ENCODE results near the gene DDHD1.

DDHD1 gene

GRCh38 chr14:53019406-53019805, 133.7 kb downstream of the DDHD1 start:
- no peak overlapping the region for H3K4me3 ChIP-seq (ENCODE audit: low read length)
- H3K27ac ChIP-seq (ENCODE audit: low read length) = no peak overlapping the region
- H3K36me3 ChIP-seq (ENCODE audit: control insufficient read depth, insufficient read depth, low read length) = no peaks in the 10 kb centered on the region
- H3K4me1 ChIP-seq (ENCODE audit: control insufficient read depth, insufficient read depth, low read length) = 0 out of 2 replicates have a peak, but pooled peaks cover 1% of the 10 kb centered on the region
- H3K9me3 ChIP-seq (ENCODE audit: control insufficient read depth, insufficient read depth, low read length) = no peaks in the 10 kb centered on the region
- no peaks in the 10 kb centered on the region for H3K27me3 ChIP-seq (ENCODE audit: control insufficient read depth, insufficient read depth, low read length)
- DNase-seq (ENCODE audit: low read depth, low spot score) = no peak

DNA sequence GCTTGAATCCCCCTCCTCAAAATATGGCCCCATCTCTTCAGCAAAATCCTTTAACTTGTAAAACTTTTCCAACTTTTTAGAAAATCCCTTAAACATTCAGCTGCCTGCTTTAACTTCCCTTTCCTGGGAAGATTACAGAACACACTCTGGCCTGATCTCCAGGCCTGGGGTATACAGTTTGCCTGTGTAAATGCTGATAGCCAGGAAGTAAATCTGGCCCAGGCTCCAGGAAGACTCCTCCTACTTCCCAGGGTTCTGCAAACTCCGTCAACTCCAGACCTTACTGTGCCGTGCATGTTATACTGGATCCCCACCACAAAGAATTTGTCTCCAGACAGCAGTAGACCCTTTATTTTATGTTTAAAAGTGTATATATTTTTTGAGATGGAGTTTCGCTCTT, 135.3 kb downstream of the DDHD1 start:
- no peak for DNase-seq (ENCODE audit: low read depth, low spot score)
- Histone ChIP-seq H3K27me3 (ENCODE audit: control insufficient read depth, insufficient read depth, low read length) (no peaks in the 10 kb centered on the region), H3K4me3 (ENCODE audit: low read length) (no peak overlapping the region), H3K27ac (ENCODE audit: low read length) (no peak overlapping the region), H3K4me1 (ENCODE audit: control insufficient read depth, insufficient read depth, low read length) (0 out of 2 replicates have a peak, but pooled peaks cover 1% of the 10 kb centered on the region), H3K9me3 (ENCODE audit: control insufficient read depth, insufficient read depth, low read length) (no peaks in the 10 kb centered on the region), H3K36me3 (ENCODE audit: control insufficient read depth, insufficient read depth, low read length) (no peaks in the 10 kb centered on the region)
- no CpG with 5 or more reads among the region's 3 CpGs for WGBS (ENCODE audit: insufficient coverage, insufficient read length)

- Histone ChIP-seq H3K27me3 (ENCODE audit: control insufficient read depth, insufficient read depth, low read length) (no peaks in the 10 kb centered on the region), H3K36me3 (ENCODE audit: control insufficient read depth, insufficient read depth, low read length) (no peaks in the 10 kb centered on the region), H3K4me3 (ENCODE audit: low read length) (no peak overlapping the region), H3K27ac (ENCODE audit: low read length) (no peak overlapping the region), H3K4me1 (ENCODE audit: control insufficient read depth, insufficient read depth, low read length) (0 out of 2 replicates have a peak, but pooled peaks cover 1% of the 10 kb centered on the region), H3K9me3 (ENCODE audit: control insufficient read depth, insufficient read depth, low read length) (no peaks in the 10 kb centered on the region)
- DNase-seq (ENCODE audit: low read depth, low spot score) = no peak
Measured at GRCh38 chr14:53016919-53017318, 136.2 kb downstream of the DDHD1 start.

DNA sequence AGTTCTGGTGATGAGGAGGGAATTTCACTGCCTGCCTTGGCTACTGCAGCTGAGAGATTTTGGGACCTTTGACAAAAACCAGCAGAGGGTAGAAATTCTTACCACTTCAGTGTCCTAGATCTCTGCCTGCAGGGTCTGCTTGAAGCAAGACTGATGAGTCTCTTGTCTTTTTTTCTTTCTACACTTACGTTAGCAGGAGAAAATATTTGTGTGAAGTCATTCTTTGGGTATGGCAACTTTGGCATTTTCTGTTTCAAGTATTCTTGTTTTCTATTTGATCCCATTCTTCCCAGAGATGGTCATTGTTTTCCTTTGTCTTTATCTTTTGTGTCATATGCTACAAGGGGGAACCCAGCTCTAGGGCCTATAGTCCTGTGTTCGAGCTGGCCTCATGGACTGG, 136.6 kb downstream of the DDHD1 start:
- Histone ChIP-seq H3K36me3 (ENCODE audit: control insufficient read depth, insufficient read depth, low read length) (no peaks in the 10 kb centered on the region), H3K27me3 (ENCODE audit: control insufficient read depth, insufficient read depth, low read length) (no peaks in the 10 kb centered on the region), H3K4me1 (ENCODE audit: control insufficient read depth, insufficient read depth, low read length) (0 out of 2 replicates have a peak, but pooled peaks cover 1% of the 10 kb centered on the region), H3K27ac (ENCODE audit: low read length) (no peak overlapping the region), H3K9me3 (ENCODE audit: control insufficient read depth, insufficient read depth, low read length) (no peaks in the 10 kb centered on the region), H3K4me3 (ENCODE audit: low read length) (no peak overlapping the region)
- no CpG with 5 or more reads among the region's 2 CpGs for WGBS (ENCODE audit: insufficient coverage, insufficient read length)
- DNase-seq (ENCODE audit: low read depth, low spot score) = no peak

DNA sequence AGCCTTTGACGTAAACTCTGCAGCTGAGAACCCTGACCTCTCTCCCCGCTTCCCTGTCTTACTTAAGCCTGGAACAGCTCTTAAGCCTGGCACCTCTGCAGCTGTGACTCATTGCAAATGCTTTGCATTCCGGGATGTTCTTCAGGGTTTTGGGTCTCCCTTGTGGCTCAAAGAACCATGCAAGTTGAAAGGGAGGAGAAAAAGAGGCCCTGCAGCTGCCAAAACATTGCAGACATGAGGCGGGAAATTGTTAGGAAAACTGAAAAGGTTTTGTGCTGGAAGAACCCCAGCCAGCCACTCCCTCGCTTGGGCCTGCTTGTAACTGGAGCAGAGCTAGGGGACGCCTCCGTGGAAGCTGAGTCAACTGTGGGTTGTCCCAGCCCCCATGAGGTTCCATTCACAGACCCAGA, 142.1 kb downstream of the DDHD1 start:
- Histone ChIP-seq H3K27ac (ENCODE audit: low read length) (no peak overlapping the region), H3K27me3 (ENCODE audit: control insufficient read depth, insufficient read depth, low read length) (no peaks in the 10 kb centered on the region), H3K9me3 (ENCODE audit: control insufficient read depth, insufficient read depth, low read length) (no peaks in the 10 kb centered on the region), H3K4me3 (ENCODE audit: low read length) (no peak overlapping the region), H3K36me3 (ENCODE audit: control insufficient read depth, insufficient read depth, low read length) (no peaks in the 10 kb centered on the region), H3K4me1 (ENCODE audit: control insufficient read depth, insufficient read depth, low read length) (no peaks in the 10 kb centered on the region; the same call in 1 of the 2 replicates)
- no CpG with 5 or more reads among the region's 7 CpGs for WGBS (ENCODE audit: insufficient coverage, insufficient read length)
- peak; percentile 29 for DNase-seq (ENCODE audit: low read depth, low spot score)

- H3K4me3 ChIP-seq (ENCODE audit: low read length) = no peak overlapping the region
- no CpG with 5 or more reads among the region's 3 CpGs for WGBS (ENCODE audit: insufficient coverage, insufficient read length)
- H3K36me3 ChIP-seq (ENCODE audit: control insufficient read depth, insufficient read depth, low read length) = no peaks in the 10 kb centered on the region
- H3K27ac ChIP-seq (ENCODE audit: low read length) = no peak overlapping the region
- no peak for DNase-seq (ENCODE audit: low read depth, low spot score)
- H3K27me3 ChIP-seq (ENCODE audit: control insufficient read depth, insufficient read depth, low read length) = no peaks in the 10 kb centered on the region
- H3K4me1 ChIP-seq (ENCODE audit: control insufficient read depth, insufficient read depth, low read length) = no peaks in the 10 kb centered on the region; the same call in 1 of the 2 replicates
- no peaks in the 10 kb centered on the region for H3K9me3 ChIP-seq (ENCODE audit: control insufficient read depth, insufficient read depth, low read length)
Measured at GRCh38 chr14:53010193-53011040, 142.7 kb downstream of the DDHD1 start.

DNA sequence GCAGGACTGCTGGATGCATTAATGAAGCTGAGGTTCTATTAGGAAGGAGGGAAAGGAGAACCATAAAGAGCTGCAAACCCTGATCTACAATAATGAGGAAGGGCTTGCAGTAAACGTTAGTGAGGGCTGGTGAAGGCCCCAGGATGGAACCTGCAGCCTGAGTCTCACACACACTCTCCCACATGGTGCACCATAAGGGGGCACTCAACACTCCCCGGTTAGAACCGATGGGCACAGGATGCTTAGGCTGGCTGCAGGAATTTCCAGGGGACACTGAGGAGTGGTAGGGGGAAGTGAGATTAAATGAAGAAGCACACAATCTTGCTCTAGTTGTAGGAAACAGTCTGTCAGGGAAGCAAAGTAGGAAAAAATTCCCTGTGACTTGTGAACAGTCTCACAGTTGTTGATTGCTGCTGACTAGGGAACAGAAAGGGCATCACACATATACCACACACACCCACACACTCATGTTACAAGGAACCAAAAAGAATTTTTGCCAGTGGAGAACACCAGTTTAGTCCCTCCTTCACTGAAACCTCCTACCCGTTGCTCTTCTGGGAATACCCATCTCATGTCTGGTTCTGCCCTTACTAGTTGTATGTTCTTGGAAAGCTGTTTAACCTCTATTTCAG, 146.1 kb downstream of the DDHD1 start:
- Histone ChIP-seq H3K9me3 (ENCODE audit: control insufficient read depth, insufficient read depth, low read length) (no peaks in the 10 kb centered on the region), H3K36me3 (ENCODE audit: control insufficient read depth, insufficient read depth, low read length) (no peaks in the 10 kb centered on the region), H3K27me3 (ENCODE audit: control insufficient read depth, insufficient read depth, low read length) (no peaks in the 10 kb centered on the region), H3K27ac (ENCODE audit: low read length) (no peak overlapping the region), H3K4me1 (ENCODE audit: control insufficient read depth, insufficient read depth, low read length) (no peaks in the 10 kb centered on the region; the same call in 1 of the 2 replicates), H3K4me3 (ENCODE audit: low read length) (no peak overlapping the region)
- no CpG with 5 or more reads among the region's 4 CpGs for WGBS (ENCODE audit: insufficient coverage, insufficient read length)
- no peak for DNase-seq (ENCODE audit: low read depth, low spot score)

DNA sequence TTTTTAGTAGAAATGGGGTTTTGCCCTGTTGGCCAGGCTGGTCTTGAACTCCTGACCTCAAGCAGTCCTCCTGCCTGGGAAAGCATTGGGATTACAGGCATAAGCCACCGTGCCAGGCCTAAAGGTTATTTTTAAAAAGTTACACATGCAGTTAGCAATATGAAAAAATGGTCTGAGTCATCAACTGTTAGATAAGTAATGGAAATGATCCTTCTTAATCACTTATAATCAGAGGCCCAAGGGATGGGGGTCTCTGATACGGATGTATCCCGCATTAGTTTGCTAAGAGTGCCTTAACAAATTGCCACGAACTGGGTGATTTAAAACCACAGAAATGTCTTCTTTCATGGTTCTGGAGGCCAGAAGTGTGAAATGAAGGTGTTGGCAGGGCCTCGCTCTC, 148.1 kb downstream of the DDHD1 start:
- no CpG with 5 or more reads among the region's 5 CpGs for WGBS (ENCODE audit: insufficient coverage, insufficient read length)
- Histone ChIP-seq H3K27ac (ENCODE audit: low read length) (no peak overlapping the region), H3K36me3 (ENCODE audit: control insufficient read depth, insufficient read depth, low read length) (no peaks in the 10 kb centered on the region), H3K9me3 (ENCODE audit: control insufficient read depth, insufficient read depth, low read length) (no peaks in the 10 kb centered on the region), H3K4me3 (ENCODE audit: low read length) (no peak overlapping the region), H3K27me3 (ENCODE audit: control insufficient read depth, insufficient read depth, low read length) (no peaks in the 10 kb centered on the region), H3K4me1 (ENCODE audit: control insufficient read depth, insufficient read depth, low read length) (no peaks in the 10 kb centered on the region)
- DNase-seq (ENCODE audit: low read depth, low spot score) = no peak

DNA sequence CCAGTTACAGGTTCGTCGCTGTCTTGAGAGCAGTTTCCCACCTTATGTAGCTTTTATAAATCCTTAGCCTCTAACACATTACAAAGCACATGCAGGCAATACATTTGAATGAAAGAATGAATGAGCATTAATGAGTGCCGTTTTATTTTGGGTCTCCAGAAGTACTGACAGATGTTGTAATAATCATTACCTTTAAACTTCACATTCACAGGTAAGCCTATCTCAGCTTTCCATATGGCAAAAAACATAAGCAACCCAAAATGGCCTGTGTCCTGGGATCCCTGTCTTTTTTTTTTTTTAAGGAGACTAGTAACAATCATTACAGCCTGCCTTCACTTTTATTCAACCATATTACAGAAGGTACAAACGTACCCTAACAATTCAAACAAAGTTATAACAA, 149.3 kb downstream of the DDHD1 start:
- 100% methylated on average over 1 of the region's 4 CpGs for WGBS (ENCODE audit: insufficient coverage, insufficient read length)
- Histone ChIP-seq H3K9me3 (ENCODE audit: control insufficient read depth, insufficient read depth, low read length) (no peaks in the 10 kb centered on the region), H3K27ac (ENCODE audit: low read length) (no peak overlapping the region), H3K27me3 (ENCODE audit: control insufficient read depth, insufficient read depth, low read length) (no peaks in the 10 kb centered on the region), H3K36me3 (ENCODE audit: control insufficient read depth, insufficient read depth, low read length) (no peaks in the 10 kb centered on the region), H3K4me3 (ENCODE audit: low read length) (no peak overlapping the region), H3K4me1 (ENCODE audit: control insufficient read depth, insufficient read depth, low read length) (no peaks in the 10 kb centered on the region)
- no peak for DNase-seq (ENCODE audit: low read depth, low spot score)

DNA sequence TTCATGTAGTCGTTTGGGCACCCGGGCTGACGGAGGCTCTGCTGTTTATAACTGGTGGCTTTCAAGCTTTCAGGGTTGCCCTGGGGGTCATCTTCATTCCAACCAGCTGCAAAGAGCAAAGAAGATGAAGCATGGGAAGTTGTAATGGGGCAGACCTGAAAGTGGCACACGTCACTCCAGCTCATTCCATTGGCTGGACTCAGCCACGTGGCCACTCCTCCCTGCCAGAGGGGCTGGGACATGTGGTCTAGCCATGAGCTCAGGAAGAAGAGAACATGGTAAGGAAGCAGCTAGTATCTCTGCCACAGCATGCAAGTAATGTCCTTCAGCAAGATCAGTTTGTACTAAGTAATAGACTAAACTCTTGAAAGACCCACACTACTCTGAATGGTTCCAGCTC, 150.5 kb downstream of the DDHD1 start:
- no peak for DNase-seq (ENCODE audit: low read depth, low spot score)
- H3K4me1 ChIP-seq (ENCODE audit: control insufficient read depth, insufficient read depth, low read length) = no peaks in the 10 kb centered on the region
- H3K4me3 ChIP-seq (ENCODE audit: low read length) = no peak overlapping the region
- H3K36me3 ChIP-seq (ENCODE audit: control insufficient read depth, insufficient read depth, low read length) = no peaks in the 10 kb centered on the region
- H3K9me3 ChIP-seq (ENCODE audit: control insufficient read depth, insufficient read depth, low read length) = no peaks in the 10 kb centered on the region
- no CpG with 5 or more reads among the region's 5 CpGs for WGBS (ENCODE audit: insufficient coverage, insufficient read length)
- H3K27ac ChIP-seq (ENCODE audit: low read length) = no peak overlapping the region
- H3K27me3 ChIP-seq (ENCODE audit: control insufficient read depth, insufficient read depth, low read length) = no peaks in the 10 kb centered on the region

Measured in iPS DF 6.9 (cell line).